HepG2 (cell line): ENCODE results near the gene SLC26A2. TPM values are rescaled to one million over a fixed set of nuclear protein-coding genes. Genes with fewer than 3 reads are reported as not detected.

Experiments
- CTCF ChIP-seq: sonication (generic); formaldehyde crosslinking; IDR thresholded peaks from 2 replicates; pipeline ENCODE4 v1.5.0; 2020; ENCODE audit warnings: mild to moderate bottlenecking, missing genetic modification reagents, moderate library complexity
- DR1 ChIP-seq: sonication (generic); formaldehyde crosslinking; IDR thresholded peaks from 2 replicates; pipeline ENCODE4 v1.8.0; 2021; ENCODE audit warnings: mild to moderate bottlenecking, missing genetic modification reagents, inconsistent platforms
- ELF3 ChIP-seq: IDR thresholded peaks from 2 replicates; pipeline ENCODE4 v1.6.1; 2016; ENCODE audit warnings: missing genetic modification reagents, missing compliant biosample characterization
- HDAC6 ChIP-seq: fragments of 200-600 bp; sonication (generic); IDR thresholded peaks from 2 replicates; pipeline ENCODE4 v1.7.0; 2017; ENCODE audit warnings: mild to moderate bottlenecking, antibody characterized with exemption, low read length, low read depth
- KLF9 ChIP-seq: IDR thresholded peaks from 2 replicates; pipeline ENCODE4 v1.6.1; 2016; ENCODE audit warnings: low read depth
- MAFG ChIP-seq: sonication (generic); formaldehyde crosslinking; IDR thresholded peaks from 2 replicates; pipeline ENCODE4 v1.5.1; 2020; ENCODE audit warnings: mild to moderate bottlenecking, missing genetic modification reagents
- MIER3 ChIP-seq: IDR thresholded peaks from 2 replicates; pipeline ENCODE4 v1.6.1; 2016; ENCODE audit warnings: missing compliant biosample characterization, borderline replicate concordance
- MTA3 ChIP-seq: sonication (generic); formaldehyde crosslinking; IDR thresholded peaks from 2 replicates; pipeline ENCODE4 v1.4.0; 2020; ENCODE audit warnings: missing genetic modification reagents
- POGK ChIP-seq: sonication (generic); formaldehyde crosslinking; conservative IDR thresholded peaks from 2 replicates; pipeline ENCODE4 v1.8.0; 2022; ENCODE audit warnings: mild to moderate bottlenecking, moderate library complexity, missing genetic modification reagents
- RAD21 ChIP-seq: fragments of 450-650 bp; formaldehyde crosslinking; IDR thresholded peaks from 2 replicates; pipeline ENCODE4 v1.5.0; 2020; ENCODE audit warnings: mild to moderate bottlenecking
- STAT6 ChIP-seq: sonication (generic); formaldehyde crosslinking; IDR thresholded peaks from 2 replicates; pipeline ENCODE4 v1.4.0; 2020; ENCODE audit warnings: missing genetic modification reagents, mild to moderate bottlenecking, borderline replicate concordance
- ZFP36 ChIP-seq: fragments of 150-350 bp; IDR thresholded peaks from 2 replicates; pipeline ENCODE4 v1.6.1; 2018; ENCODE audit warnings: borderline replicate concordance, low read length, low read depth; ENCODE audit not compliant: partially characterized antibody
- ZKSCAN1 ChIP-seq: fragments of 150-350 bp; IDR thresholded peaks from 2 replicates; pipeline ENCODE4 v1.6.1; 2014; ENCODE audit warnings: low read length
- ZNF687 ChIP-seq: sonication (generic); formaldehyde crosslinking; IDR thresholded peaks from 2 replicates; pipeline ENCODE4 v1.5.1; 2020; ENCODE audit warnings: mild to moderate bottlenecking, missing genetic modification reagents, moderate library complexity
- ZUFSP ChIP-seq: sonication (generic); formaldehyde crosslinking; IDR thresholded peaks from 2 replicates; pipeline ENCODE4 v1.9.0; 2021; ENCODE audit warnings: missing genetic modification reagents, mild to moderate bottlenecking, borderline replicate concordance
- polyA plus RNA-seq, 8 experiments: library from polyadenylated mRNA; depleted of rRNA in 3 of 8; stranded (reverse) in 7 of 8; unstranded in 1 of 8; fragments of >200 nt; fragmentation: Illumina TruSeq in 4 of 8; extraction: Trizol in 4 of 8; gene quantifications; 2 replicates each; pipeline versions ENCODE4 v1.2.1 to v1.2.3, GENCODE V29; 2011 to 2016; ENCODE audit warnings: low read depth in 4 of 8, missing spikeins in 1 of 8, mixed read lengths in 1 of 8; ENCODE audit not compliant: insufficient read depth in 1 of 8
- total RNA-seq, 5 experiments: library from RNA; depleted of rRNA; stranded (reverse); fragments of >200 nt; fragmentation: Illumina TruSeq; extraction: Trizol; gene quantifications; 2 replicates each; pipeline ENCODE4 v1.2.3, GENCODE V29; 2016; ENCODE audit warnings: low read depth in 1 of 5

The SLC26A2 gene
- total and polyA plus RNA-seq, 2 of the 13 experiments (the other 11 are each of a cell fraction or from before 2014, with no cell fraction given), result 2.2 to 7.9 TPM

- TF ChIP-seq CTCF, result peak; percentile 93
- no peak for TF ChIP-seq ZUFSP (CRISPR knock-in tag)
- no peak for TF ChIP-seq HDAC6
- peak; percentile 51; the same call in 1 of the 2 replicates for TF ChIP-seq MIER3
- 0 out of 2 replicates have a peak, but pooled peaks have one; percentile 35 for TF ChIP-seq KLF9 (CRISPR knock-in tag)
- TF ChIP-seq MAFG (CRISPR knock-in tag), result no peak
- TF ChIP-seq ZFP36, result peak; percentile 23
- TF ChIP-seq ZNF687, result no peak
- TF ChIP-seq MTA3 (CRISPR knock-in tag), result no peak
- TF ChIP-seq DR1 (CRISPR knock-in tag), result no peak
- no peak for TF ChIP-seq ZKSCAN1
- TF ChIP-seq ELF3 (CRISPR knock-in tag), result 0 out of 2 replicates have a peak, but pooled peaks have one; percentile 32
- peak; percentile 86 for TF ChIP-seq RAD21
- no peak for TF ChIP-seq STAT6
- no peak for TF ChIP-seq POGK (CRISPR knock-in tag)
These were observed 30.2 kb downstream of the SLC26A2 start (continued) for GRCh38 chr5:149990518-149991376.
